H9 (cell line): Measurements from ENCODE around the gene ANO10. TPM values are rescaled to one million over a fixed set of nuclear protein-coding genes. Genes with fewer than 3 reads are reported as not detected.

Experiments used
- DNase-seq: peaks from one replicate; pipeline ENCODE4 v3.0.0-alpha.2; 2017
- H2AFZ ChIP-seq: one replicate; pipeline ENCODE4 v1.6.1; 2013; ENCODE audit warnings: mild to moderate bottlenecking, low read length, control low read depth, moderate library complexity
- H2AK5ac ChIP-seq: 2 replicates; pipeline ENCODE4 v1.6.1; 2013; ENCODE audit warnings: low read length, control low read depth, mixed read lengths; ENCODE audit not compliant: insufficient read length
- H2BK120ac ChIP-seq: one replicate; pipeline ENCODE4 v1.6.1; 2013; ENCODE audit warnings: low read depth, mild to moderate bottlenecking, low read length, control low read depth, inconsistent platforms; ENCODE audit not compliant: poor library complexity, severe bottlenecking
- H2BK12ac ChIP-seq: 2 replicates; pipeline ENCODE4 v1.6.1; 2013; ENCODE audit warnings: low read length, control low read depth, mixed read lengths, low read depth; ENCODE audit not compliant: insufficient read length
- H2BK15ac ChIP-seq: 2 replicates; pipeline ENCODE4 v1.6.1; 2013; ENCODE audit warnings: low read depth, low read length, control low read depth
- H2BK20ac ChIP-seq: one replicate; pipeline ENCODE4 v1.6.1; 2013; ENCODE audit warnings: low read depth, mild to moderate bottlenecking, low read length, control low read depth, inconsistent platforms; ENCODE audit not compliant: poor library complexity, severe bottlenecking
- H2BK5ac ChIP-seq: 2 replicates; pipeline ENCODE4 v1.6.1; 2013; ENCODE audit warnings: low read length, control low read depth, mixed read lengths; ENCODE audit not compliant: insufficient read length
- H3K14ac ChIP-seq: 2 replicates; pipeline ENCODE4 v1.6.1; 2013; ENCODE audit warnings: low read length, control low read depth; ENCODE audit not compliant: insufficient read depth
- H3K18ac ChIP-seq: 2 replicates; pipeline ENCODE4 v1.6.1; 2013; ENCODE audit warnings: low read depth, mild to moderate bottlenecking, mixed read lengths, low read length, control low read depth; ENCODE audit not compliant: insufficient read length
- H3K23ac ChIP-seq: 2 replicates; pipeline ENCODE4 v1.6.1; 2013; ENCODE audit warnings: low read length, control low read depth, mixed read lengths, low read depth; ENCODE audit not compliant: insufficient read length
- H3K23me2 ChIP-seq: 2 replicates; pipeline ENCODE4 v1.6.1; 2013; ENCODE audit warnings: low read depth, mild to moderate bottlenecking, mixed read lengths, low read length, control low read depth; ENCODE audit not compliant: insufficient read length, poor library complexity, severe bottlenecking
- H3K27ac ChIP-seq: 2 replicates; pipeline ENCODE4 v1.5.1; 2013; ENCODE audit warnings: low read length, control low read depth, mixed read lengths, low read depth; ENCODE audit not compliant: insufficient read length
- H3K27me3 ChIP-seq: 2 replicates; pipeline ENCODE4 v1.6.1; 2013; ENCODE audit warnings: low read length, control low read depth, inconsistent platforms; ENCODE audit not compliant: insufficient read depth
- H3K4ac ChIP-seq: 2 replicates; pipeline ENCODE4 v1.6.1; 2013; ENCODE audit warnings: low read depth, mild to moderate bottlenecking, control low read depth, inconsistent platforms, low read length, moderate library complexity
- H3K4me1 ChIP-seq: 2 replicates; pipeline ENCODE4 v1.6.1; 2013; ENCODE audit warnings: low read length, control low read depth, inconsistent platforms; ENCODE audit not compliant: insufficient read depth
- H3K4me2 ChIP-seq: 2 replicates; pipeline ENCODE4 v1.6.1; 2013; ENCODE audit warnings: low read length, control low read depth, mixed read lengths; ENCODE audit not compliant: insufficient read length, insufficient read depth
- H3K56ac ChIP-seq: 2 replicates; pipeline ENCODE4 v1.6.1; 2013; ENCODE audit warnings: low read depth, mild to moderate bottlenecking, mixed read lengths, low read length, control low read depth; ENCODE audit not compliant: insufficient read length
- H3K79me1 ChIP-seq: 2 replicates; pipeline ENCODE4 v1.6.1; 2013; ENCODE audit warnings: low read depth, mild to moderate bottlenecking, moderate library complexity, low read length, control low read depth, inconsistent platforms; ENCODE audit not compliant: insufficient read depth, poor library complexity, severe bottlenecking
- H3K79me2 ChIP-seq: 2 replicates; pipeline ENCODE4 v1.6.1; 2013; ENCODE audit warnings: low read length, control low read depth, inconsistent platforms; ENCODE audit not compliant: insufficient read depth
- H3K9ac ChIP-seq: 2 replicates; pipeline ENCODE4 v1.6.1; 2013; ENCODE audit warnings: low read length, control low read depth, mixed read lengths; ENCODE audit not compliant: insufficient read length; ENCODE audit errors: extremely low read depth
- H3K9me3 ChIP-seq: one replicate; pipeline ENCODE4 v1.6.1; 2013; ENCODE audit warnings: low read depth, low read length, inconsistent platforms; ENCODE audit not compliant: control insufficient read depth
- H3T11ph ChIP-seq: one replicate; pipeline ENCODE4 v1.6.1; 2013; ENCODE audit warnings: mild to moderate bottlenecking, low read length, control low read depth, inconsistent platforms
- H4K20me1 ChIP-seq: one replicate; pipeline ENCODE4 v1.6.1; 2013; ENCODE audit not compliant: control insufficient read depth, insufficient read length, insufficient read depth
- H4K5ac ChIP-seq: 2 replicates; pipeline ENCODE4 v1.6.1; 2013; ENCODE audit warnings: low read depth, mild to moderate bottlenecking, mixed read lengths, low read length, control low read depth; ENCODE audit not compliant: insufficient read length
- H4K8ac ChIP-seq: replicated peaks from 2 replicates; pipeline ENCODE4 v1.6.1; 2013; ENCODE audit warnings: low read length, control low read depth, mixed read lengths, low read depth; ENCODE audit not compliant: insufficient read length
- H4K91ac ChIP-seq: 2 replicates; pipeline ENCODE4 v1.6.1; 2013; ENCODE audit warnings: low read depth, mild to moderate bottlenecking, moderate library complexity, mixed read lengths, low read length, control low read depth; ENCODE audit not compliant: insufficient read length
- H3K27ac Mint-ChIP-seq, 3 experiments: 2 replicates in 2 of 3; 3 replicates in 1 of 3; pipeline ENCODE4 v1.8.0; 2020 to 2021; ENCODE audit warnings: mixed read lengths in 3 of 3, mild to moderate bottlenecking in 1 of 3, moderate library complexity in 1 of 3
- H3K27me3 Mint-ChIP-seq: 2 replicates; pipeline ENCODE4 v1.8.0; 2021; ENCODE audit warnings: low read depth, mild to moderate bottlenecking, moderate library complexity, mixed read lengths
- H3K36me3 Mint-ChIP-seq, 3 experiments: 2 replicates in 2 of 3; 3 replicates in 1 of 3; pipeline ENCODE4 v1.8.0; 2020 to 2021; ENCODE audit warnings: low read depth in 3 of 3, mixed read lengths in 3 of 3; ENCODE audit not compliant: insufficient read depth in 1 of 3
- H3K4me1 Mint-ChIP-seq, 2 experiments: 2 replicates each; pipeline ENCODE4 v1.8.0; 2020; ENCODE audit warnings: mixed read lengths in 2 of 2
- H3K4me3 Mint-ChIP-seq, 2 experiments: 2 replicates in 1 of 2; 3 replicates in 1 of 2; pipeline ENCODE4 v1.8.0; 2020 to 2021; ENCODE audit warnings: mild to moderate bottlenecking in 2 of 2, mixed read lengths in 2 of 2, moderate library complexity in 1 of 2
- H3K9me3 Mint-ChIP-seq, 2 experiments: 2 replicates in 1 of 2; 3 replicates in 1 of 2; pipeline ENCODE4 v1.8.0; 2020; ENCODE audit warnings: mild to moderate bottlenecking in 2 of 2, mixed read lengths in 2 of 2, moderate library complexity in 1 of 2
- WGBS: extraction: QIAGEN DNeasy Blood & Tissue Kit; methylation state at CpG from one replicate; pipeline ENCODE4 v1.1.7; 2013; ENCODE audit warnings: missing lambda C conversion rate, low lambda C conversion rate, mixed read lengths; ENCODE audit not compliant: insufficient read length; ENCODE audit errors: extremely low coverage; 5-methylcytosine and 5-hydroxymethylcytosine counted together
- total RNA-seq: library from RNA; stranded (reverse); gene quantifications from 2 replicates; pipeline ENCODE4 v1.2.1, GENCODE V29; 2021
- TF ChIP-seq, protein P1 (sequence below): fragments of 200-600 bp; sonication (generic); conservative IDR thresholded peaks from 3 replicates; pipeline ENCODE4 v1.8.0; 2021; ENCODE audit warnings: antibody characterized with exemption, mild to moderate bottlenecking

ANO10 gene
- total RNA-seq, 1 experiment from 2014 or later: 38.7 TPM

GRCh38 chr3:43489930-43490329, 131.9 kb downstream of the ANO10 start:
- H3K27me3 ChIP-seq: no peaks in the 10 kb centered on the region
- no peak overlapping the region for H2BK5ac ChIP-seq
- no peak overlapping the region for H2BK15ac ChIP-seq
- no peak overlapping the region for H4K5ac ChIP-seq
- peaks cover 5% of the 10 kb centered on the region; the same call in 1 of the 2 replicates for H3K4me1 ChIP-seq
- H3K23me2 ChIP-seq: no peaks in the 10 kb centered on the region
- no peaks in the 10 kb centered on the region for H3K79me2 ChIP-seq
- no peak overlapping the region for H2BK12ac ChIP-seq
- no peak overlapping the region for H4K91ac ChIP-seq
- TF ChIP-seq, protein P1, sequence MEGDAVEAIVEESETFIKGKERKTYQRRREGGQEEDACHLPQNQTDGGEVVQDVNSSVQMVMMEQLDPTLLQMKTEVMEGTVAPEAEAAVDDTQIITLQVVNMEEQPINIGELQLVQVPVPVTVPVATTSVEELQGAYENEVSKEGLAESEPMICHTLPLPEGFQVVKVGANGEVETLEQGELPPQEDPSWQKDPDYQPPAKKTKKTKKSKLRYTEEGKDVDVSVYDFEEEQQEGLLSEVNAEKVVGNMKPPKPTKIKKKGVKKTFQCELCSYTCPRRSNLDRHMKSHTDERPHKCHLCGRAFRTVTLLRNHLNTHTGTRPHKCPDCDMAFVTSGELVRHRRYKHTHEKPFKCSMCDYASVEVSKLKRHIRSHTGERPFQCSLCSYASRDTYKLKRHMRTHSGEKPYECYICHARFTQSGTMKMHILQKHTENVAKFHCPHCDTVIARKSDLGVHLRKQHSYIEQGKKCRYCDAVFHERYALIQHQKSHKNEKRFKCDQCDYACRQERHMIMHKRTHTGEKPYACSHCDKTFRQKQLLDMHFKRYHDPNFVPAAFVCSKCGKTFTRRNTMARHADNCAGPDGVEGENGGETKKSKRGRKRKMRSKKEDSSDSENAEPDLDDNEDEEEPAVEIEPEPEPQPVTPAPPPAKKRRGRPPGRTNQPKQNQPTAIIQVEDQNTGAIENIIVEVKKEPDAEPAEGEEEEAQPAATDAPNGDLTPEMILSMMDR: no peak
- H3K14ac ChIP-seq: no peak overlapping the region
- H2AK5ac ChIP-seq: no peak overlapping the region
- no peak overlapping the region for H3K4ac ChIP-seq
- no peak overlapping the region for H3K18ac ChIP-seq
- H3K56ac ChIP-seq: no peak overlapping the region
- H2BK120ac ChIP-seq: no peak overlapping the region
- H2AFZ ChIP-seq: no peak overlapping the region
- H3K4me3 Mint-ChIP-seq: no peak overlapping the region
- H4K8ac ChIP-seq: no peak overlapping the region
- no peak overlapping the region for H3T11ph ChIP-seq
- no peaks in the 10 kb centered on the region for H3K27me3 Mint-ChIP-seq
- no peak overlapping the region for H3K23ac ChIP-seq
- no peak overlapping the region for H3K4me2 ChIP-seq
- peaks cover 7 to 9% of the 10 kb centered on the region in 2 experiments; a peak in 4 of 5 replicates for H3K9me3 Mint-ChIP-seq
- no peaks in the 10 kb centered on the region for H3K79me1 ChIP-seq
- no peak for DNase-seq
- peaks cover 11 to 19% (median 13%) of the 10 kb centered on the region in 3 experiments for H3K36me3 Mint-ChIP-seq
- peaks cover 23 to 27% of the 10 kb centered on the region in 2 experiments for H3K4me1 Mint-ChIP-seq
- H3K9ac ChIP-seq: peak overlapping the region; percentile 31
- no peak overlapping the region for H3K27ac ChIP-seq
- peak overlapping the region in 2 of 3 experiments; percentile 51 to 57; a peak in 2 of 7 replicates for H3K27ac Mint-ChIP-seq
- no peaks in the 10 kb centered on the region for H3K9me3 ChIP-seq
- 100% methylated on average over 1 of the region's 5 CpGs for whole genome bisulfite sequencing
- H2BK20ac ChIP-seq: no peak overlapping the region
- no peaks in the 10 kb centered on the region for H4K20me1 ChIP-seq
